BLaER1 treated with 17β-estradiol and CSF1 and Interleukin-3, amounts not matched to agents 10 nM and 100 nM (cell line): Measurements from ENCODE around the gene PEAR1.

Experiments used
- H3K27ac ChIP-seq, 11 experiments: shearing (Covaris generic); formaldehyde crosslinking; 2 replicates each; pipeline ENCODE4 v1.8.1; 2022
- H3K27me3 ChIP-seq, 11 experiments: shearing (Covaris generic); formaldehyde crosslinking; 2 replicates each; pipeline ENCODE4 v1.8.1; 2022
- H3K36me3 ChIP-seq, 11 experiments: shearing (Covaris generic); formaldehyde crosslinking; 2 replicates each; pipeline ENCODE4 v1.8.1; 2022
- H3K4me1 ChIP-seq, 10 experiments: shearing (Covaris generic); formaldehyde crosslinking; 2 replicates each; pipeline ENCODE4 v1.8.1; 2022
- H3K4me2 ChIP-seq, 11 experiments: shearing (Covaris generic); formaldehyde crosslinking; 2 replicates each; pipeline ENCODE4 v1.8.1; 2022
- H3K4me3 ChIP-seq, 10 experiments: shearing (Covaris generic); formaldehyde crosslinking; 2 replicates each; pipeline ENCODE4 v1.8.1; 2022
- H3K9ac ChIP-seq, 11 experiments: shearing (Covaris generic); formaldehyde crosslinking; 2 replicates each; pipeline ENCODE4 v1.8.1; 2022
- H3K9me3 ChIP-seq, 11 experiments: shearing (Covaris generic); formaldehyde crosslinking; replicated peaks in 1 of 11; 2 replicates each; pipeline ENCODE4 v1.8.1; 2022
- H4K20me1 ChIP-seq, 11 experiments: shearing (Covaris generic); formaldehyde crosslinking; 2 replicates each; pipeline ENCODE4 v1.8.1; 2022
- Cebpa-rat ChIP-seq, 11 experiments: shearing (Covaris generic); IDR thresholded peaks; 2 replicates each; pipeline ENCODE4 v1.8.1; 2022

PEAR1 gene

DNA sequence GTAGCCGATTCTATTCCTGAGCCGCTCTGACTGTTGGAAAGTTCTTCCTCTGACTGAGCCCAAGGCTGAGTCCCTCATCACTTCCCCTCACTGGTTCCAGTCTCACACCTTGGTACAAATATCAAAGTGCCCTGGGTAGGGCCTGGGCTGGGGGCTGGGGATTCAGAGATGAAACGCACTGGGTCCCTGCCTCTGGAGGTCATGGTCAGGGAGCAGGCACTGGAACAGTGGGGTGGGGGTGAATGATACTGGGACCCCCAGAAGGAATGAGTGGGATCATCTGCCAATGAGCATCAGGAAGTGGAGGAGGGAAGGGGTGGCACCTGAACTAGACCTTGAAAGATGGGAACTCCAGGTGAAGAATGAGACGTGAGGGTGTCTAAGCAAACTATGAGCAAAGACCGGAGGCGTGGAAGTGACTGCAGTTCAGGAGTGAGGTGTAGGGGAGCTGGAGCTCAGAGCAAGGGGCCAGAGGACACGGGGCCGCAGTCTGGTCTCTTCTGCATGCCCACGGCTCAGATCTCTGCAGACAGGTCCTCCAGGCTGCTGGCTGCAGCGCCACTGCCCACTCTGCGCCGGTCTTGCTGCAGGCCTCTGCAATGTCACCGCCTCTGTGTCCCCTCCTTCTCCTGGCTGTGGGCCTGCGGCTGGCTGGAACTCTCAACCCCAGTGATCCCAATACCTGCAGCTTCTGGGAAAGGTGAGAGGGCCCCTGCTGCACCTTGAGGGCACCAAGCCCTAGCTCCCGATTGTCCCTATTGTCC is 10.0 kb downstream of the PEAR1 start:
- no peak overlapping the region for H3K9ac ChIP-seq
- H3K4me1 ChIP-seq = peaks cover 18 to 88% (median 50%) of the 10 kb centered on the region in 10 experiments
- H3K9me3 ChIP-seq = peaks cover 0 to 9% (median 0%) of the 10 kb centered on the region in 11 experiments; a peak in 7 of 22 replicates
- H3K4me2 ChIP-seq = no peak overlapping the region; a peak in 1 of 22 replicates
- no peaks in the 10 kb centered on the region for H3K36me3 ChIP-seq
- no peak overlapping the region for H3K27ac ChIP-seq
- H4K20me1 ChIP-seq = 0 out of 22 replicates have a peak, but pooled peaks cover 0 to 3% (median 0%) of the 10 kb centered on the region in 11 experiments
- peaks cover 0 to 12% (median 5%) of the 10 kb centered on the region in 11 experiments; a peak in 6 of 22 replicates for H3K27me3 ChIP-seq
- no peak for TF ChIP-seq Cebpa-rat (IDR thresholded peaks at IDR 0.05)
- H3K4me3 ChIP-seq = no peak overlapping the region

DNA sequence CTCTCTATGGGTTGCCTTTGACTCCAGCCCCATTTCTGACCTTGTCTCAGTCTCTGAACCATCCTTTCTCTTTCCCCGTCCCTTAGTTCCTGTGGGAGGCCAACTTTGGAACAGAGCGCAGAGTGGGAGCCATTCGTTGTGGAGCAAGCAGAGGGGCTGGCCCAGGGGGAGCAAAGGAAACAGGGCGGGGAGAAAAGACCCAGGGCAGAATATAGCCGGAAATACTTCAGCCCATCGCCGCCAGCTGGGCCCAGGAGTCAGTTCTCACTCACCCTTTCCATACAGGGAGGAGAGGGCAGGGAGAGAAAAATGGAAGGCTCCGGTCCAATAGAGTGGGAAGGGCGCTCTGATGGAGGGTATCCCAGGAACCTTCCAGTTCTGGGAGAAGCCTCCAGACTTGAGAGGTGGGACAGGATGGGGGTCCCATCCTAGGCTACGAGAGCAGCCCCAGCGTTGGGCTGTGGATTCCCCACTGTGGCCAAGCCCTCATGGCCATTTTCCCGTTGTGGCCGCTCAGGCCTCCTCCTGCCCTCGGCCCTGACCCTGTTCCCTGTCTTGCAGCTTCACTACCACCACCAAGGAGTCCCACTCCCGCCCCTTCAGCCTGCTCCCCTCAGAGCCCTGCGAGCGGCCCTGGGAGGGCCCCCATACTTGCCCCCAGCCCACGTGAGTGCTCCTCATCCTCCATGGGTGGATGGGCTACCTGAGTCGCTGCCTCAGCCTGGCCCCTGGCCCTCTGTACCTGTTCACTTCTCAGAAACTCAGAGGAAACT is 10.9 kb downstream of the PEAR1 start:
- TF ChIP-seq Cebpa-rat (IDR thresholded peaks at IDR 0.05) = no peak
- H3K4me3 ChIP-seq = no peak overlapping the region

DNA sequence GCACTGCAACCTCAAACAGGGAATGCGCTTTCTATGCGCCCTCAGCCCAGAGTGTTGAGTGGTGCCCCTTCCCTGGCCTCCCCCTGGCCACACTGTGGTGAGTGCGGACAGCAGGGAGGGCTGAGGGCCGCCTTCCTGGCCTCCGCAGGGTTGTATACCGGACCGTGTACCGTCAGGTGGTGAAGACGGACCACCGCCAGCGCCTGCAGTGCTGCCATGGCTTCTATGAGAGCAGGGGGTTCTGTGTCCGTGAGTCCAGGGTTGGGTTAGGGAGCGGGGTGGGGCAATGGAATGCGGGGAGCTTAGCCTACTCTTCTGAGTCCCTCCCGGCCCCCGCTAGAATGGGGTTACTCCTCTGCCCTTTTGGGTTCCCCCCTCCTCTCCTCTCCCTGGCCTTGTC is 11.7 kb downstream of the PEAR1 start:
- no peak overlapping the region for H3K4me3 ChIP-seq
- H4K20me1 ChIP-seq = 0 out of 22 replicates have a peak, but pooled peaks cover 0 to 3% (median 0%) of the 10 kb centered on the region in 11 experiments
- no peaks in the 10 kb centered on the region for H3K27me3 ChIP-seq
- H3K4me1 ChIP-seq = peaks cover 9 to 71% (median 39%) of the 10 kb centered on the region in 10 experiments; a peak in 19 of 20 replicates
- H3K27ac ChIP-seq = no peak overlapping the region
- H3K9me3 ChIP-seq = peaks cover 0 to 9% (median 0%) of the 10 kb centered on the region in 11 experiments; a peak in 7 of 22 replicates
- no peak for TF ChIP-seq Cebpa-rat (IDR thresholded peaks at IDR 0.05)
- H3K4me2 ChIP-seq = peak overlapping the region in 5 of 11 experiments; percentile 25 to 80 (median 72); a peak in 8 of 22 replicates
- H3K36me3 ChIP-seq = no peaks in the 10 kb centered on the region
- no peak overlapping the region for H3K9ac ChIP-seq

More for the DNA sequence above, 10.9 kb downstream of the PEAR1 start:
- Histone ChIP-seq H3K27me3 (peaks cover 0 to 3% (median 0%) of the 10 kb centered on the region in 11 experiments; a peak in 4 of 22 replicates), H3K9ac (no peak overlapping the region; a peak in 2 of 22 replicates), H3K4me1 (peaks cover 10 to 79% (median 43%) of the 10 kb centered on the region in 10 experiments), H3K27ac (no peak overlapping the region), H4K20me1 (0 out of 22 replicates have a peak, but pooled peaks cover 0 to 3% (median 0%) of the 10 kb centered on the region in 11 experiments), H3K9me3 (peaks cover 0 to 9% (median 0%) of the 10 kb centered on the region in 11 experiments; a peak in 7 of 22 replicates), H3K4me2 (peak overlapping the region in 2 of 11 experiments; percentile 1 to 33; a peak in 2 of 22 replicates), H3K36me3 (no peaks in the 10 kb centered on the region)

DNA sequence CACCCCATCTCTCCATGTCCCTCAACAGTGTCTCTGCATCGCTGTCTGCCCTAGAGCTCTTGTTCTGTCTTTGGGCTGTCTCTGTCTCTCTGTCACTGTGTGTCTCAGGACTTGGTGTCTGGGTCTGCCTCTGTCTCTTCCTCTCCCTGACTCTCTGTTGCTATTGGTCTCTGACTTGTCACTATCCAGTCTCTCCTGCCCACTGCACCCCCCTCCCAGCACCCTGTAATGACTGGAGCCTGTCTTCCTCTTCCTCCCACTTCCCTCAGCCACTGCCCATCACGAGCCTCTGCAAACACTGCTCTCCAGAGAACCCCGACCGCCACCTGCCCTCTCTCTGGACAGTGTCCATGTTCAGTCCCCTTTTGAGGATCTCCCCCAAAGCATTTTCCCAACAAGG is 12.1 kb downstream of the PEAR1 start:
- H3K4me2 ChIP-seq = peak overlapping the region in 5 of 11 experiments; percentile 25 to 80 (median 72); a peak in 10 of 22 replicates
- H3K4me3 ChIP-seq = no peak overlapping the region
- no peak overlapping the region for H3K9ac ChIP-seq
- no peaks in the 10 kb centered on the region for H3K27me3 ChIP-seq
- no peak overlapping the region for H3K27ac ChIP-seq
- peaks cover 0 to 9% (median 0%) of the 10 kb centered on the region in 11 experiments; a peak in 7 of 22 replicates for H3K9me3 ChIP-seq
- H4K20me1 ChIP-seq = peaks cover 0 to 4% (median 0%) of the 10 kb centered on the region in 11 experiments; a peak in 1 of 22 replicates
- H3K4me1 ChIP-seq = peaks cover 9 to 67% (median 37%) of the 10 kb centered on the region in 10 experiments; a peak in 19 of 20 replicates
- no peak for TF ChIP-seq Cebpa-rat (IDR thresholded peaks at IDR 0.05)
- no peaks in the 10 kb centered on the region for H3K36me3 ChIP-seq

DNA sequence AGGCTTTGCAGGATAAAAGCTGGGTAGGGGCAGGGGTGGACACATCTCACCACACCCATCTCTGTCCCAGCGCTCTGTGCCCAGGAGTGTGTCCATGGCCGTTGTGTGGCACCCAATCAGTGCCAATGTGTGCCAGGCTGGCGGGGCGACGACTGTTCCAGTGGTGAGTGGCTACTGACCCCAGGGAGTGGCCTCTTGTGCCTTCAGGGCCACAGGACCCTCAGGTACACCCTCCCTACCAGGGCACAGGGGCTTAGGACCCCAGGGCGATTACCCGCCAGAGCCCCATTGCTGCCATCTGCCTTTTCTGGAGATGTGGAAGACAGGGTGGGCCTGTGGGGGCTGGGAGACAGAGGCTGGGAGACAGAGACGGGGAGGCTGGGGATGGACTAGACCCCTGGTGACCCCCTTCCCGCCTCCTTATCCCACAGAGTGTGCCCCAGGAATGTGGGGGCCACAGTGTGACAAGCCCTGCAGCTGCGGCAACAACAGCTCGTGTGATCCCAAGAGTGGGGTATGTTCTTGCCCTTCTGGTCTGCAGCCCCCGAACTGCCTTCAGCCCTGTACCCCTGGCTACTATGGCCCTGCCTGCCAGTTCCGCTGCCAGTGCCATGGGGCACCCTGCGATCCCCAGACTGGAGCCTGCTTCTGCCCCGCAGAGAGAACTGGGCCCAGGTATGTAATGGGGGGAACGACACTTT is 12.8 kb downstream of the PEAR1 start:
- Histone ChIP-seq H3K27me3 (no peaks in the 10 kb centered on the region), H3K36me3 (no peaks in the 10 kb centered on the region), H3K4me1 (peaks cover 10 to 61% (median 36%) of the 10 kb centered on the region in 10 experiments; a peak in 19 of 20 replicates), H3K27ac (peak overlapping the region in 3 of 11 experiments; percentile 25 to 51 (median 43); a peak in 2 of 22 replicates), H3K9ac (no peak overlapping the region), H3K9me3 (peaks cover 0 to 9% (median 0%) of the 10 kb centered on the region in 11 experiments; a peak in 7 of 22 replicates), H4K20me1 (peaks cover 0 to 6% (median 0%) of the 10 kb centered on the region in 11 experiments; a peak in 1 of 22 replicates), H3K4me2 (peak overlapping the region in 8 of 11 experiments; percentile 61 to 80 (median 72); a peak in 14 of 22 replicates), H3K4me3 (no peak overlapping the region)
- no peak for TF ChIP-seq Cebpa-rat (IDR thresholded peaks at IDR 0.05)

DNA sequence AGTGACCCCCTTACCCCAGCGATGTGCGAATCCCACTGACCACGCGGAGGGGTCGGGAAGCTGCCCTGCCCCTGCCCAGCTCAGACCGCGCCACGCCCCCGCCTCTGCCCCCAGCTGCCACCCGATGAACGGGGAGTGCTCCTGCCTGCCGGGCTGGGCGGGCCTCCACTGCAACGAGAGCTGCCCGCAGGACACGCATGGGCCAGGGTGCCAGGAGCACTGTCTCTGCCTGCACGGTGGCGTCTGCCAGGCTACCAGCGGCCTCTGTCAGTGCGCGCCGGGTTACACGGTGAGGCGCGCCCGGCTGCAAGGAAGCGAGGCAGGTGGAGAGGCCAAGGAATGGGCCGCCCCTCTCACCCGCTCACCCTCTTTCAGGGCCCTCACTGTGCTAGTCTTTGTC is 15.0 kb downstream of the PEAR1 start:
- Histone ChIP-seq H3K27ac (no peak overlapping the region), H3K4me2 (no peak overlapping the region), H3K4me1 (peaks cover 23 to 56% (median 39%) of the 10 kb centered on the region in 10 experiments), H3K9me3 (peaks cover 0 to 9% (median 0%) of the 10 kb centered on the region in 11 experiments; a peak in 7 of 22 replicates), H3K4me3 (no peak overlapping the region), H3K9ac (no peak overlapping the region), H4K20me1 (peaks cover 0 to 6% (median 0%) of the 10 kb centered on the region in 11 experiments; a peak in 1 of 22 replicates), H3K36me3 (no peaks in the 10 kb centered on the region), H3K27me3 (no peaks in the 10 kb centered on the region)
- no peak for TF ChIP-seq Cebpa-rat (IDR thresholded peaks at IDR 0.05)

DNA sequence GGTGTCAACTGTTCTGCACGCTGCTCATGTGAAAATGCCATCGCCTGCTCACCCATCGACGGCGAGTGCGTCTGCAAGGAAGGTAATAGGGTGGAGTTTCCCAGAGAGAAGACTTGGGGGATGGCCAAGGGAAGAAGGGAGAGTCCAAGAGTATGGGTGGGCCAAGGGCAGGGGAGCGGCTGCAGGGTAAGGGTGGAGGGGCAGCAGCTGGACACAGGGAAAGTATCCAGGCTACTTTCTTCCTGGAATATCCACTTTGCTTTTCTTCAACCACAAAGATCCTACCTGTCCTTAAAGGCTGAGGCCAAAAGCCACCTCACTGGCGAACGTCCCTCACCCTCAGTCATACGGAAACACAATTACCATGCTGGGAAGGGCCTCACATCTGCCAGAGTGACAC is 15.4 kb downstream of the PEAR1 start:
- Histone ChIP-seq H3K36me3 (no peaks in the 10 kb centered on the region), H3K9me3 (peaks cover 0 to 9% (median 0%) of the 10 kb centered on the region in 11 experiments; a peak in 7 of 22 replicates), H3K9ac (no peak overlapping the region), H3K4me1 (peaks cover 23 to 52% (median 38%) of the 10 kb centered on the region in 10 experiments), H3K4me2 (no peak overlapping the region), H4K20me1 (peaks cover 0 to 6% (median 0%) of the 10 kb centered on the region in 11 experiments; a peak in 1 of 22 replicates), H3K27me3 (no peaks in the 10 kb centered on the region), H3K27ac (no peak overlapping the region), H3K4me3 (no peak overlapping the region)
- no peak for TF ChIP-seq Cebpa-rat (IDR thresholded peaks at IDR 0.05)

DNA sequence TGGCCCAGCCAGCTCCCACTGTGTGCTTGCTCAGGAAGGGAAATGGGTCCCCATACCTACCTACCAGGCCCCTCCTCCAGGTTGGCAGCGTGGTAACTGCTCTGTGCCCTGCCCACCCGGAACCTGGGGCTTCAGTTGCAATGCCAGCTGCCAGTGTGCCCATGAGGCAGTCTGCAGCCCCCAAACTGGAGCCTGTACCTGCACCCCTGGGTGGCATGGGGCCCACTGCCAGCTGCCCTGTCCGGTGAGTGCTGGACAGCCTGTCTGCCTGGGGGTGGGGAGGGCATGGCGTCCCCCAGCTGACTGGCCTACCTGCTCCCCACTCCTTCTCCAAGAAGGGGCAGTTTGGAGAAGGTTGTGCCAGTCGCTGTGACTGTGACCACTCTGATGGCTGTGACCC is 16.2 kb downstream of the PEAR1 start:
- Histone ChIP-seq H3K27me3 (no peaks in the 10 kb centered on the region), H3K4me1 (peaks cover 23 to 45% (median 34%) of the 10 kb centered on the region in 10 experiments), H3K4me3 (no peak overlapping the region), H3K9ac (no peak overlapping the region), H3K36me3 (no peaks in the 10 kb centered on the region), H3K27ac (no peak overlapping the region), H3K4me2 (no peak overlapping the region), H3K9me3 (peaks cover 0 to 9% (median 0%) of the 10 kb centered on the region in 11 experiments; a peak in 7 of 22 replicates), H4K20me1 (peaks cover 0 to 6% (median 0%) of the 10 kb centered on the region in 11 experiments; a peak in 1 of 22 replicates)
- TF ChIP-seq Cebpa-rat (IDR thresholded peaks at IDR 0.05) = no peak
